Measurements from ENCODE around the gene CDKN2D.

Gene CDKN2D

DNA sequence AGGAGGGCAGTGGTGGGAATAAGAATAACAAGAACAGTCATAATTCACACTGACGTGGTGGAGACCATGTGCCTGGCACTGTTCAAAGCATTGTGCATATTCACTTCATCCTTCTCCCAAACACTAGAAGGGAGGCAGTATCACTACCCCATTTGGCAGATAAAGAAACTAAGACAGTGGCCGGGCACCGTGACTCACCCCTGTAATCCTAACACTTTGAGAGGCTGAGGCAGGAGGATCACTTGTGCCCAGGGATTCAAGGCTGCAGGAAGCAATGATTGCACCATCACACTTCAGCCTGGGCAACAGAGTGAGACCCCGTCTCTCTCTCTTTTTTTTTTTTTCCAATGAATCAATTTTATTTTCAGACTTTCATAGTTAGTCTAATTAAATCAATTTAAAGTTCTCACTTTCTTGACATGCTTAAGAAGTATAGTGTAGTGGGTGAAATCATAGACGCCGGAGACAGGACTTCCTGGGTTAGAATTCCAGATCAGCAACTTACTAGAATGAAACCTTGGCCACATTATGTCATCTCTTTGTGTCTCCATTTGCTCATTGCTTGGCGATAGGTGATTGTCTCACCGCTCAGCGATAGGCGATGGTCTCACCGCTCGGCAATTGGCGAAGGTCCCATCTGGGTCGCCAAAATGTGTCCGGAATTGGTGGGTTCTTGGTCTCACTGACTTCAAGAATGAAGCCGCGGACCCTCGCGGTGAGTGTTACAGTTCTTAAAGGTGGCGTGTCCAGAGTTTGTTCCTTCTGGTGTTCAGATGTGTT lies 30.4 kb downstream of the CDKN2D start:
- no peaks in the 10 kb centered on the region for H3F3A ChIP-seq (ENCODE audit: insufficient read depth, low read length)
- H3K4me2 ChIP-seq (ENCODE audit: low read length), result no peak overlapping the region
- H3K9me3 ChIP-seq (ENCODE audit: low read length), result no peaks in the 10 kb centered on the region
- no peaks in the 10 kb centered on the region for H3K9me2 ChIP-seq (ENCODE audit: low read depth, low read length)
- H4K20me1 ChIP-seq (ENCODE audit: insufficient read depth, low read length), result no peaks in the 10 kb centered on the region
- H3K27me3 ChIP-seq (ENCODE audit: insufficient read depth, low read length), result no peaks in the 10 kb centered on the region
- no peak overlapping the region for H3K4me3 ChIP-seq (ENCODE audit: low read depth, low read length, poor library complexity, severe bottlenecking)
- TF ChIP-seq EZH2 (IDR thresholded peaks at IDR 0.05; ENCODE audit: borderline replicate concordance, low read length), result no peak
- TF ChIP-seq, protein P1, sequence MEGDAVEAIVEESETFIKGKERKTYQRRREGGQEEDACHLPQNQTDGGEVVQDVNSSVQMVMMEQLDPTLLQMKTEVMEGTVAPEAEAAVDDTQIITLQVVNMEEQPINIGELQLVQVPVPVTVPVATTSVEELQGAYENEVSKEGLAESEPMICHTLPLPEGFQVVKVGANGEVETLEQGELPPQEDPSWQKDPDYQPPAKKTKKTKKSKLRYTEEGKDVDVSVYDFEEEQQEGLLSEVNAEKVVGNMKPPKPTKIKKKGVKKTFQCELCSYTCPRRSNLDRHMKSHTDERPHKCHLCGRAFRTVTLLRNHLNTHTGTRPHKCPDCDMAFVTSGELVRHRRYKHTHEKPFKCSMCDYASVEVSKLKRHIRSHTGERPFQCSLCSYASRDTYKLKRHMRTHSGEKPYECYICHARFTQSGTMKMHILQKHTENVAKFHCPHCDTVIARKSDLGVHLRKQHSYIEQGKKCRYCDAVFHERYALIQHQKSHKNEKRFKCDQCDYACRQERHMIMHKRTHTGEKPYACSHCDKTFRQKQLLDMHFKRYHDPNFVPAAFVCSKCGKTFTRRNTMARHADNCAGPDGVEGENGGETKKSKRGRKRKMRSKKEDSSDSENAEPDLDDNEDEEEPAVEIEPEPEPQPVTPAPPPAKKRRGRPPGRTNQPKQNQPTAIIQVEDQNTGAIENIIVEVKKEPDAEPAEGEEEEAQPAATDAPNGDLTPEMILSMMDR (IDR thresholded peaks at IDR 0.05; ENCODE audit: low read length), result no peak
- H3K36me3 ChIP-seq (ENCODE audit: insufficient read depth, low read length), result no peaks in the 10 kb centered on the region
- H3K79me2 ChIP-seq (ENCODE audit: insufficient read depth, low read length), result no peaks in the 10 kb centered on the region
- no peak overlapping the region for H3K27ac ChIP-seq (ENCODE audit: low read depth, low read length, poor library complexity, severe bottlenecking)
- H2AFZ ChIP-seq (ENCODE audit: low read length), result no peak overlapping the region
- H3K4me1 ChIP-seq (ENCODE audit: insufficient read depth, low read length, severe bottlenecking), result peaks cover 3% of the 10 kb centered on the region
- no peak overlapping the region for H3K9ac ChIP-seq (ENCODE audit: low read length)

DNA sequence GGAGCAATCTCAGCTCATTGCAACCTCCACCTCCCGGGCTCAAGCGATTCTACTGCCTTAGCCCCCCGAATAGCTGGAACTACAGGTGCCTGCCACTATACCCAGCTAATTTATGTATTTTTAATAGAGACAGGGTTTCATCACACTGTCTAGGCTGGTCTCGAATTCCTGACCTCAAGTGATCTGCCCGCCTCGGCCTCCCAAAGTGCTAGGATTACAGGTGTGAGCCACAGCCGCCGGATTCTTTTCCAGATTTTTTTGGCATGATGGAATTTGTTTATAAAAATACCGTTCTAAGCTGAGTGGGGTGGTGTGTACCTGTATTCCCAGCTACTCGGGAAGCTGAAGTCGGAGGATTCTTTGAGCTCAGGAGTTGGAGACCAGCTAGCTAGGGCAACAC lies 31.1 kb downstream of the CDKN2D start:
- Histone ChIP-seq H3K27me3 (ENCODE audit: insufficient read depth, low read length) (no peaks in the 10 kb centered on the region), H3K9me2 (ENCODE audit: low read depth, low read length) (no peaks in the 10 kb centered on the region), H3K4me3 (ENCODE audit: low read depth, low read length, poor library complexity, severe bottlenecking) (no peak overlapping the region)

DNA sequence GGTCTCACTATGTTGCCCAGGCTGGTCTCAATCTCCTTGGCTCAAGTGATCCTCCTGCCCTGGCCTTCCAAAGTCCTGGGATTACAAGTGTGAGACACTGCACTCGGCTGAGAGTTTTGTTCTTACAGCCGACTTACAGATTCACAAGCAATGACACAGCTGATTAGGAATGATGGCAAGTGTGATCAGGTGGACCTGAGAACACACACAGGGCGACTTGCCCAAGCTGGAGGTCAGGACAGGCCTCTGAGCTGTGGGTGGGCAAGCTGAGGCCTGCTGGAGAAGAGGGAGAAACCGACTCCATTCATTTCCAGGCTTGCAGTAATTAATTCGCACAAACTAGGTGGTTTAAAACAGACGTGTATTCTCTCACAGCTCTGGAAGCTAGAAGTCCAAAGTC lies 33.2 kb downstream of the CDKN2D start:
- H3F3A ChIP-seq (ENCODE audit: insufficient read depth, low read length), result no peaks in the 10 kb centered on the region
- no peak overlapping the region for H3K9ac ChIP-seq (ENCODE audit: low read length)
- no peaks in the 10 kb centered on the region for H3K36me3 ChIP-seq (ENCODE audit: insufficient read depth, low read length)
- H3K9me3 ChIP-seq (ENCODE audit: low read length), result no peaks in the 10 kb centered on the region
- no peak overlapping the region for H3K4me2 ChIP-seq (ENCODE audit: low read length)
- H3K4me3 ChIP-seq (ENCODE audit: low read depth, low read length, poor library complexity, severe bottlenecking), result no peak overlapping the region
- TF ChIP-seq, protein P1 (IDR thresholded peaks at IDR 0.05; ENCODE audit: low read length), result no peak
- TF ChIP-seq EZH2 (IDR thresholded peaks at IDR 0.05; ENCODE audit: borderline replicate concordance, low read length), result no peak
- no peaks in the 10 kb centered on the region for H3K27me3 ChIP-seq (ENCODE audit: insufficient read depth, low read length)
- no peaks in the 10 kb centered on the region for H3K9me2 ChIP-seq (ENCODE audit: low read depth, low read length)
- H4K20me1 ChIP-seq (ENCODE audit: insufficient read depth, low read length), result no peaks in the 10 kb centered on the region
- H3K4me1 ChIP-seq (ENCODE audit: insufficient read depth, low read length, severe bottlenecking), result no peaks in the 10 kb centered on the region
- H3K79me2 ChIP-seq (ENCODE audit: insufficient read depth, low read length), result no peaks in the 10 kb centered on the region
- no peak overlapping the region for H3K27ac ChIP-seq (ENCODE audit: low read depth, low read length, poor library complexity, severe bottlenecking)
- no peak overlapping the region for H2AFZ ChIP-seq (ENCODE audit: low read length)

More for the DNA sequence above, 31.1 kb downstream of the CDKN2D start:
- Histone ChIP-seq H2AFZ (ENCODE audit: low read length) (no peak overlapping the region), H3F3A (ENCODE audit: insufficient read depth, low read length) (no peaks in the 10 kb centered on the region), H3K36me3 (ENCODE audit: insufficient read depth, low read length) (no peaks in the 10 kb centered on the region), H3K4me1 (ENCODE audit: insufficient read depth, low read length, severe bottlenecking) (no peaks in the 10 kb centered on the region), H3K9ac (ENCODE audit: low read length) (no peak overlapping the region), H3K27ac (ENCODE audit: low read depth, low read length, poor library complexity, severe bottlenecking) (no peak overlapping the region), H3K79me2 (ENCODE audit: insufficient read depth, low read length) (no peaks in the 10 kb centered on the region), H3K9me3 (ENCODE audit: low read length) (no peaks in the 10 kb centered on the region), H4K20me1 (ENCODE audit: insufficient read depth, low read length) (no peaks in the 10 kb centered on the region), H3K4me2 (ENCODE audit: low read length) (no peak overlapping the region)
- no peak for TF ChIP-seq EZH2 (IDR thresholded peaks at IDR 0.05; ENCODE audit: borderline replicate concordance, low read length)
- TF ChIP-seq, protein P1 (IDR thresholded peaks at IDR 0.05; ENCODE audit: low read length), result no peak
